CD14-positive monocyte (primary cell): ENCODE data around the gene MIS18BP1. TPM values are rescaled to one million over a fixed set of nuclear protein-coding genes. Genes with fewer than 3 reads are reported as not detected.

ENCODE experiments used
- DNase-seq, 3 donors: peaks; one replicate each; pipeline ENCODE4 v3.0.0-alpha.2; 2011 to 2022
- H2AFZ ChIP-seq: 2 replicates; pipeline ENCODE4 v1.6.0; 2012; ENCODE audit warnings: mild to moderate bottlenecking, low read depth, low read length, inconsistent platforms; ENCODE audit not compliant: insufficient read depth, poor library complexity, severe bottlenecking
- H3K27ac ChIP-seq, 2 donors: 1 replicate in 1 of 2; 2 replicates in 1 of 2; pipeline ENCODE4 v1.5.1; 2012 to 2013; ENCODE audit warnings: low read length in 2 of 2, control low read depth in 1 of 2, inconsistent platforms in 1 of 2, low read depth in 1 of 2, mild to moderate bottlenecking in 1 of 2
- H3K27me3 ChIP-seq, 2 donors: one replicate each; pipeline versions ENCODE4 v1.6.0 to v1.6.1; 2011 to 2013; ENCODE audit warnings: low read length in 2 of 2; ENCODE audit not compliant: control insufficient read depth in 2 of 2, insufficient read depth in 2 of 2
- H3K36me3 ChIP-seq, 2 donors: replicated peaks in 1 of 2; 1 replicate in 1 of 2; 2 replicates in 1 of 2; pipeline versions ENCODE4 v1.5.1 to v1.6.1; 2012 to 2013; ENCODE audit warnings: low read length in 2 of 2, control low read depth in 1 of 2, inconsistent platforms in 1 of 2, mild to moderate bottlenecking in 1 of 2; ENCODE audit not compliant: insufficient read depth in 2 of 2, control insufficient read depth in 1 of 2
- H3K4me1 ChIP-seq, 2 donors: 1 replicate in 1 of 2; 2 replicates in 1 of 2; pipeline versions ENCODE4 v1.5.1 to v1.6.1; 2012 to 2013; ENCODE audit warnings: low read length in 2 of 2, control low read depth in 1 of 2, inconsistent platforms in 1 of 2, mild to moderate bottlenecking in 1 of 2, moderate library complexity in 1 of 2; ENCODE audit not compliant: insufficient read depth in 2 of 2, control insufficient read depth in 1 of 2
- H3K4me2 ChIP-seq: replicated peaks from 2 replicates; pipeline ENCODE3; 2012; ENCODE audit warnings: low read length, moderate library complexity, mild to moderate bottlenecking; ENCODE audit not compliant: poor library complexity, severe bottlenecking; ENCODE audit errors: extremely low read depth
- H3K4me3 ChIP-seq, 3 experiments: fragments of 200-600 bp in 1 of 3; sonication (generic) in 1 of 3; replicated peaks in 1 of 3; 1 replicate in 2 of 3; 2 replicates in 1 of 3; pipeline ENCODE4 v1.5.1; 2011 to 2013; ENCODE audit warnings: low read length in 3 of 3, mild to moderate bottlenecking in 3 of 3, control low read depth in 2 of 3, low read depth in 2 of 3, inconsistent platforms in 1 of 3, moderate library complexity in 1 of 3
- H3K79me2 ChIP-seq: 2 replicates; pipeline ENCODE4 v1.6.0; 2012; ENCODE audit warnings: mild to moderate bottlenecking, control low read depth, inconsistent platforms, low read length, moderate library complexity; ENCODE audit not compliant: insufficient read depth
- H3K9ac ChIP-seq: 2 replicates; pipeline ENCODE4 v1.6.0; 2017; ENCODE audit warnings: low read length, mild to moderate bottlenecking; ENCODE audit not compliant: insufficient read depth, poor library complexity, severe bottlenecking
- H3K9me3 ChIP-seq, 2 donors: replicated peaks in 1 of 2; 1 replicate in 1 of 2; 2 replicates in 1 of 2; pipeline versions ENCODE4 v1.5.1 to v1.6.1; 2012 to 2013; ENCODE audit warnings: low read length in 2 of 2, control low read depth in 1 of 2; ENCODE audit not compliant: control insufficient read depth in 1 of 2, insufficient read depth in 1 of 2
- H4K20me1 ChIP-seq: 2 replicates; pipeline ENCODE4 v1.6.0; 2012; ENCODE audit warnings: mild to moderate bottlenecking, low read length, control low read depth, moderate library complexity; ENCODE audit not compliant: insufficient read depth
- H3K27ac Mint-ChIP-seq, 7 donors: one replicate each; pipeline ENCODE4 v1.8.0; 2020; ENCODE audit warnings: mild to moderate bottlenecking in 7 of 7, mixed read lengths in 7 of 7, moderate library complexity in 6 of 7, inconsistent platforms in 2 of 7
- H3K27me3 Mint-ChIP-seq, 3 donors: one replicate each; pipeline ENCODE4 v1.8.0; 2021 to 2022; ENCODE audit warnings: low read depth in 3 of 3, mild to moderate bottlenecking in 3 of 3, mixed read lengths in 3 of 3, moderate library complexity in 3 of 3, inconsistent platforms in 1 of 3
- H3K36me3 Mint-ChIP-seq, 2 donors: one replicate each; pipeline ENCODE4 v1.8.0; 2020; ENCODE audit warnings: mixed read lengths in 2 of 2, inconsistent platforms in 1 of 2, mild to moderate bottlenecking in 1 of 2
- H3K4me1 Mint-ChIP-seq: one replicate; pipeline ENCODE4 v1.8.0; 2020; ENCODE audit warnings: mild to moderate bottlenecking, mixed read lengths
- H3K4me3 Mint-ChIP-seq, 2 donors: one replicate each; pipeline ENCODE4 v1.8.0; 2020; ENCODE audit warnings: mild to moderate bottlenecking in 2 of 2, mixed read lengths in 2 of 2, moderate library complexity in 1 of 2
- H3K9me3 Mint-ChIP-seq, 7 donors: one replicate each; pipeline ENCODE4 v1.8.0; 2020 to 2022; ENCODE audit warnings: mixed read lengths in 7 of 7, mild to moderate bottlenecking in 6 of 7, moderate library complexity in 6 of 7, inconsistent platforms in 2 of 7
- CTCF ChIP-seq: fragments of 200-600 bp; IDR thresholded peaks from one replicate; pipeline ENCODE4 v1.8.0; 2022; ENCODE audit warnings: antibody characterized with exemption, mild to moderate bottlenecking
- WGBS: methylation state at CpG from one replicate; pipeline ENCODE4 v1.1.5; 2013; ENCODE audit warnings: missing lambda C conversion rate; ENCODE audit not compliant: insufficient coverage; 5-methylcytosine and 5-hydroxymethylcytosine counted together
- intact Hi-C, 2 donors: fragments of 100-400 bp; cut with micrococcal nuclease; formaldehyde crosslinking; loops; one replicate each; pipeline versions ENCODE4 v1.15.0 to v1.15.1; 2023
- polyA plus RNA-seq, 3 donors: library from polyadenylated mRNA; depleted of rRNA in 1 of 3; unstranded in 2 of 3; stranded (reverse) in 1 of 3; fragments of 300-500 nt in 2 of 3; fragments of >200 nt in 1 of 3; fragmentation: Illumina TruSeq in 2 of 3; gene quantifications; 1 replicate in 2 of 3; 2 replicates in 1 of 3; pipeline ENCODE4 v1.2.3, GENCODE V29; 2012 to 2021

The MIS18BP1 gene
- polyA plus RNA-seq, 3 donors, result 39.2 to 61.8 (median 45.6) TPM

- no peaks in the 10 kb centered on the region for H3K27me3 ChIP-seq
- no peak for TF ChIP-seq CTCF
- no peak overlapping the region for H3K9ac ChIP-seq
- H3K4me1 ChIP-seq, result no peaks in the 10 kb centered on the region
- intact Hi-C loops, result no loop called here
- Mint-ChIP-seq H3K4me3 (no peak overlapping the region), H3K36me3 (no peaks in the 10 kb centered on the region), H3K4me1 (no peaks in the 10 kb centered on the region), H3K27me3 (peaks cover 0 to 1% (median 1%) of the 10 kb centered on the region in 3 donors), H3K9me3 (peaks cover 0 to 5% (median 1%) of the 10 kb centered on the region in 7 donors), H3K27ac (no peak overlapping the region)
- H3K36me3 ChIP-seq, result no peaks in the 10 kb centered on the region
- no peak overlapping the region for H3K4me3 ChIP-seq
- H3K4me2 ChIP-seq, result no peak overlapping the region
- H2AFZ ChIP-seq, result no peak overlapping the region
- H4K20me1 ChIP-seq, result no peaks in the 10 kb centered on the region
- no peak overlapping the region for H3K27ac ChIP-seq
- DNase-seq, result no peak
- H3K79me2 ChIP-seq, result no peaks in the 10 kb centered on the region
- H3K9me3 ChIP-seq, result no peaks in the 10 kb centered on the region
Observed at GRCh38 chr14:45290547-45290946, 37.5 kb upstream of the MIS18BP1 start.

- H3K27me3 ChIP-seq, result no peaks in the 10 kb centered on the region
- intact Hi-C loops, result no loop called here
- H3K36me3 ChIP-seq, result no peaks in the 10 kb centered on the region
- H3K79me2 ChIP-seq, result no peaks in the 10 kb centered on the region
- no peaks in the 10 kb centered on the region for H3K4me1 ChIP-seq
- DNase-seq, result no peak
- H3K4me3 Mint-ChIP-seq, result no peak overlapping the region
- no peak overlapping the region for H3K4me3 ChIP-seq
- TF ChIP-seq CTCF, result no peak
- peaks cover 3 to 5% of the 10 kb centered on the region in 2 donors for H3K9me3 ChIP-seq
- WGBS, result 92% methylated on average over 1 of the region's 2 CpGs
- no peaks in the 10 kb centered on the region for H3K4me1 Mint-ChIP-seq
- H3K27ac ChIP-seq, result no peak overlapping the region
- no peaks in the 10 kb centered on the region for H4K20me1 ChIP-seq
- no peak overlapping the region for H3K4me2 ChIP-seq
- no peak overlapping the region for H3K27ac Mint-ChIP-seq
- peaks cover 0 to 1% (median 0%) of the 10 kb centered on the region in 3 donors for H3K27me3 Mint-ChIP-seq
- no peak overlapping the region for H3K9ac ChIP-seq
- no peak overlapping the region for H2AFZ ChIP-seq
- H3K9me3 Mint-ChIP-seq, result peaks cover 0 to 8% (median 3%) of the 10 kb centered on the region in 7 donors
- no peaks in the 10 kb centered on the region for H3K36me3 Mint-ChIP-seq
Observed at GRCh38 chr14:45287610-45288009, 34.6 kb upstream of the MIS18BP1 start.
